GM12891 (cell line): ENCODE data around the gene PJA1.

ENCODE experiments used
- POLR2A ChIP-seq: IDR thresholded peaks from 2 replicates; pipeline ENCODE4 v1.6.1; 2011; ENCODE audit warnings: low read depth, low read length, control low read depth
- POLR2AphosphoS5 ChIP-seq: IDR thresholded peaks from 2 replicates; pipeline ENCODE4 v1.6.1; 2011; ENCODE audit warnings: low read depth, low read length, control low read depth
- TAF1 ChIP-seq: IDR thresholded peaks from 2 replicates; pipeline ENCODE4 v1.6.1; 2011; ENCODE audit warnings: low read depth, low read length, control low read depth

DNA sequence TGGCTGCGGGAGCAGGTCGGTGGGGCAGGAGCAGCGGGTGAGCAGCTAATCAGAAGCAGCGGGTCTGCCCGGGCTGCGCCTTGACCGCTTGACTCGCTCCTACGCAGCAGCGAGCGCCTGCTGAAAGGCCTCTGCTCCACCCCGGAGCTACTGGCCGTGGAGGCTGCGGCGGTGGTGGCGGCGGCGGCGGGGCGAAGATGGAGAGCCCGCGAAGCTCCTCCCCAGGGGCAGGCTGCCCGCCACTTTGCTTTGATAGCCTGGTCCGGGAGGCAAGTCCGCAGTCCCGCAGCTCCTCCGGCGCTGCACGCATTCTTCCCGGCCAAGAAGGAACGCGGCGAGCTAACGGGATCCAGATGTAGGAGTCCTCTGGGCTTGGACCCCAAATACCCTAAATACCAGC, 36.7 kb downstream of the PJA1 start:
- TF ChIP-seq TAF1 (no peak), POLR2AphosphoS5 (no peak), POLR2A (no peak)
